DND-41 (cell line): ENCODE results near the gene UNC5C.

Source experiments
- EZH2 ChIP-seq: IDR thresholded peaks from 3 replicates; pipeline ENCODE4 v1.6.1; 2012; ENCODE audit warnings: borderline replicate concordance, low read depth, mild to moderate bottlenecking, moderate library complexity, low read length, inconsistent platforms; ENCODE audit not compliant: severe bottlenecking
- TF ChIP-seq, protein P1 (sequence below): IDR thresholded peaks from 2 replicates; pipeline ENCODE4 v1.5.1; 2012; ENCODE audit warnings: borderline replicate concordance, low read length, moderate library complexity, mild to moderate bottlenecking; ENCODE audit not compliant: poor library complexity, severe bottlenecking; ENCODE audit errors: extremely low read depth

DNA sequence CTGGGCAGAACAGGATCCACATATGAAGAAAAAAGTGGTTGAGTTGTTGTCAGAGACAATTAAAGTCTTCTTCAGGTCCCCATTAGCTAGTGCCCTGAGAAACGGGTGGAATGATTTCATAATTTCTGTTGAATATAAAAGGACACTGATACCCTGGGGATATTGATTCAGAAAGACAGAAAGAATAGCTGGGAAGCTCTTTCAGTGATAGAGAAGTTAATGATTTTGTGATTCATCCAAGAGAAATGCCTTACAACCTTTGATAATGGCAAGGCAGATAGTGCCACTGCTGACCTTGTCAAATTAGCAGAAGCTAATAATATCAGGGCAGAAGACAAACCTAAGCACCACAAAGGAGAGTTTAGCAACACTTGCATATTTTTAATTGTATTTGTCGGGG, 37.9 kb downstream of the UNC5C start:
- TF ChIP-seq, protein P1, sequence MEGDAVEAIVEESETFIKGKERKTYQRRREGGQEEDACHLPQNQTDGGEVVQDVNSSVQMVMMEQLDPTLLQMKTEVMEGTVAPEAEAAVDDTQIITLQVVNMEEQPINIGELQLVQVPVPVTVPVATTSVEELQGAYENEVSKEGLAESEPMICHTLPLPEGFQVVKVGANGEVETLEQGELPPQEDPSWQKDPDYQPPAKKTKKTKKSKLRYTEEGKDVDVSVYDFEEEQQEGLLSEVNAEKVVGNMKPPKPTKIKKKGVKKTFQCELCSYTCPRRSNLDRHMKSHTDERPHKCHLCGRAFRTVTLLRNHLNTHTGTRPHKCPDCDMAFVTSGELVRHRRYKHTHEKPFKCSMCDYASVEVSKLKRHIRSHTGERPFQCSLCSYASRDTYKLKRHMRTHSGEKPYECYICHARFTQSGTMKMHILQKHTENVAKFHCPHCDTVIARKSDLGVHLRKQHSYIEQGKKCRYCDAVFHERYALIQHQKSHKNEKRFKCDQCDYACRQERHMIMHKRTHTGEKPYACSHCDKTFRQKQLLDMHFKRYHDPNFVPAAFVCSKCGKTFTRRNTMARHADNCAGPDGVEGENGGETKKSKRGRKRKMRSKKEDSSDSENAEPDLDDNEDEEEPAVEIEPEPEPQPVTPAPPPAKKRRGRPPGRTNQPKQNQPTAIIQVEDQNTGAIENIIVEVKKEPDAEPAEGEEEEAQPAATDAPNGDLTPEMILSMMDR = no peak
- no peak for TF ChIP-seq EZH2
